Lung microvascular endothelial cell (primary cell): ENCODE results near the gene NEK10. TPM values are rescaled to one million over a fixed set of nuclear protein-coding genes. Genes with fewer than 3 reads are reported as not detected.
"Not testable (repeated sequence)": the region's sequence is repeated elsewhere in the genome, so short reads cannot be mapped to it uniquely, and the experiment has no call there.

ENCODE experiments used
- DNase-seq, 2 donors: peaks; one replicate each; pipeline versions ENCODE4 v3.0.0 to v3.0.0-alpha.2; 2010; ENCODE audit warnings: low read depth in 2 of 2
- total RNA-seq: library from RNA; depleted of rRNA; stranded (reverse); fragments of >200 nt; gene quantifications from 2 replicates; pipeline ENCODE4 v1.2.1, GENCODE V29; 2014

Gene NEK10
- total RNA-seq, 1 donor from 2014 or later: 1.4 TPM

GRCh38 chr3:27354161-27354560 lies 15.0 kb downstream of the NEK10 start:
- DNase-seq: peak in 1 of 2 donors; percentile 25

- DNase-seq: no peak
These were observed 16.0 kb downstream of the NEK10 start for GRCh38 chr3:27353221-27353620.

GRCh38 chr3:27352047-27352446 lies 17.1 kb downstream of the NEK10 start:
- DNase-seq: no peak

GRCh38 chr3:27349832-27350231 lies 19.4 kb downstream of the NEK10 start:
- no peak for DNase-seq

GRCh38 chr3:27345959-27346865 lies 23.0 kb downstream of the NEK10 start:
- DNase-seq: no peak

- no peak for DNase-seq
These were observed 23.7 kb downstream of the NEK10 start for GRCh38 chr3:27345493-27345892.

GRCh38 chr3:27345045-27345444 lies 24.1 kb downstream of the NEK10 start:
- no peak for DNase-seq

DNA sequence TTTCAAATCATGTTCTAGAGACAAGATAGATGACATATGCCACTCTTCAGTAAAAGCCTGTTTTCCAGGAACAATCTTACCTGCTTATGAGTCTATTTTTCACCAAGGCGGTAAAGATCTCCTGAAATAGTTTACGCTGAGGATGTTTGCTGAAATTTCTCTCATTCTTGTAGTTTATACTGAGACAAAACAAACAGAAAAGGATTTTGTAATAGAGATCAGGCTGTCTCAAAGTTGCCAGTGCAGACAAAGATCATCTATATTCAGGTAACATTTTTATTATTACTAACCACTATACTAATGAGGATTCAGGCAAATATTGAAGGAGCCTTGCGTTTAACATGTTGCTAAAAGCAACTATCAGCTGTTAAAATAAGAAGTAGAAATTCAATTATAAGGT lies 25.0 kb downstream of the NEK10 start:
- DNase-seq: no peak

DNA sequence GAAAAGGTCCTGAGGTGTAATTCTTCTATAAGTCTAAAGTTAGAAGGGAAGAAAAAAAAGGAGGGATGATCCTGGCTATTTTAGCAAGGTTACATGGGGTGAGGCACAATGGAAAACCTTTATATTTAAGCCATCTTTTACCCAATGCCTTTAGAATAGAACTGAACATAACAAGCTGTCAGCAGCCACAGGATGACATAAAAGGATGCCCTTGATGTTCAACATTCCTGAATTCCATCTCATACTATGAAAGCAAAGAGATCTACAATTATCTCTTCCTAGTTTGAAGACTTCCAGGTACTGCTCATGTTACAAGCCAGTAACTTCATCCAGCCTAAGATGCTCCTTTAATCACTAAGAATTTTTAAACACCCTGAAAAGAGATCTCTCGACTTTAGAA lies 26.9 kb downstream of the NEK10 start:
- no peak for DNase-seq

GRCh38 chr3:27340534-27340933 lies 28.6 kb downstream of the NEK10 start:
- DNase-seq: no peak

DNA sequence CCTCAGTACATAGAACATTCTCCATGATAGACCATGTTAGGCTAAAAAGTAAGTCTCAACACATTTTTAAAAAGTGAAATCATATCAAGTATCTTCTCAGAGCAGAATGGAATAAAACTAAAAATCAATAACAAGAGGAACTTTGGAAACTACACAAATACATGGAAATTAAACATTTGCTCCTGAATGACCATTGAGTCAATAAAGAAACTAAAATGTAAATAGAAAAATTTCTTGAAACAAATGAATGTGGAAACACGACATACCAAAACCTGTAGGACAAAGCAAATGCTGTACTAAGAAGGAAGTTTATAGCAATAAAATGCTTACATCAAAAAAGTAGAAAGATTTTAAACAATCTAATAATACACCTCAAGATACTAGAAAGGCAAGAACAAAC lies 33.6 kb downstream of the NEK10 start:
- no peak for DNase-seq

GRCh38 chr3:27333843-27334242 lies 35.3 kb downstream of the NEK10 start:
- DNase-seq: no peak

DNA sequence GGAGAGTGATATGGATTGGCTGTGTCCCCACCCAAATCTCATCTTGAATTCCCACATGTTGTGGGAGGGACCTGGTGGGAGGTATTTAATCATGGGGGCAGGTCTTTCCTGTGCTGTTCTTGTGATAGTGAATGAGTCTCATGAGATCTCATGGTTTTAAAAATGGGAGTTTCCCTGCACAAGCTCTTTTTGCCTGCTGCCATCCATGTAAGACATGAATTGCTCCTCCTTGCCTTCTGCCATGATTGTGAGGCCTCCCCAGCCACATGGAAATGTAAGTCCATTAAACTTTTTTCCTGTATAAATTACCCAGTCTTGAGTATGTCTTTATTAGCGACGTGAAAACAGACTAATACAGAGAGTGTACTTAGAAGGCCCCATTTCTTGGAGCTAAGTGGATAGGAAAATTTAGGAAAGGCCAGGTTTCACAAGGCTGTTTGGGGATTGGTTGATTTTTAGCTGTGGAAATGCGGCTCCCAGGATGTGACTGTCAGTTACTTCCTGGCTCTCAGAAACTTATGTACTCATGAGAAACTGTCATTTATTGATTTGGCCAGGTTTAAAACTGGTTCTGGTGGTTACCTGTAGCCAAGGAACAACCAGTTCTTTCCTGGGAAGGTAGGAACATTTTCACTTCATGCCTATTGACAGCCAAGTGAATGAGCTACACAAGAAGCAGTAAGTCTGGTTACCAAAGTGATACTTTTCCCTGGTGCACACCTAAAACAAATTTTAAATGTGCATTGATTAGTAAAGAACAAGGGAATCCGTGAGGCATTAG lies 40.0 kb downstream of the NEK10 start:
- DNase-seq: not testable (repeated sequence)

DNA sequence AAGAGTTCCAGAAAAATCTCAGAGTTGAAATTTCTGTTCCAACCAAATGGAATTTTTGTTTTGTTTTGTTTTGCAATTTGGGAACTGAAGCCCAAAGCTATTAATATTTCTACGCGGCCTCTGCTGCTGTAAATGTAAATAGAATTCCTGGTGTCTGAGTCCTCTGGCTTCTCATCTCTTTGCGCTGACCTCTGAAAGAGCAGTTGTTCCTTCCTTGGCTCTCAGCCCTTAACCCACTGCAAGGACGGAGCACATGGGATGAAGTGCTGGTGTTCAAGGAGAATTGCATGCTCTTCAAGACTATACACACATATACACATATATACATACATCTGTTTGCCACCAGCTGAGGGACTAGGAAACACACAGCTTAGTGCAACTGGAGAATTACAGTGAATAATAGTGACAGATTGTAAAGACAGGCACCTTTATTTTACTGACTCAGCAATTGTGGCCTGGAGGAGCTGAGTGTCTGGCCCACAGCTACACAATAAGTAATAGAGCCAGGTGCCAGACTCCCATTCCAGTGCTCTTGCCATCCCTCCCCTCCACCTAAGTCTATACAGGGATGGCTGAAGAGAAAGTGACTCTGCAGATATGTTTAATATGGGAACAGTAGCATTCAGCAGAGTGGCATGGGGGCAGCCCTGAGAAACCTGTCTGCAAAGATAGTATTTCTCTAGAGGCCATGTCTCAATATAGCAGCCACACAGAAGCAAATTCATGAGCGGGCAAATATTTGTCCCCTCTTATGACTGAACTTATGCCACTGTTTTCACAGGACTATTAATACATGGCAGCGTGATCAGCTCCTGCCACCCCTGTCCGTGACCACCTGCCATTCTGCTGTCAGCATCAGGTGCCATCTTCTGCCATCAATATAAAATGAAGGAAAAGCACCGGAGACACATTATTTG lies 42.3 kb downstream of the NEK10 start:
- peak in 1 of 2 donors; percentile 70 for DNase-seq

GRCh38 chr3:27326202-27326601 lies 43.0 kb downstream of the NEK10 start:
- peak in 1 of 2 donors; percentile 33 for DNase-seq

DNA sequence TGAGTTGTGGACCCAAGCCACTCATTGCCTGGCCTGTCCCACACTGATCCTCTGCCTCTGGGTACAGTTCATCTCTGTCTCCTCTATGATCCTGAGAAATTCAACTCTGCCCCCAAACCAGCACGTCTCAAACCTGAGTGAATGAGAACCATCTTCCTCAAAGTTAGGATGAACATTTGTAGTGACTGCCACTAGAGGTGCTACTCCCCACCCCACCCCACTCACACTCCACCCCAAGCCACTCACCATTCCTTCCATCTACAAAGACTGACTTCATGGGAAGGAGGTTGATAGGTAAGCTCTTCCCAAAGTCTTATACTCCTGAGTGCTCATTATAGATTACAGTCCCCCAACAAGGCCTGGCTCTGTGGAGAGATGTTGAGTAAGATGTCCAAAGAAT lies 43.8 kb downstream of the NEK10 start:
- DNase-seq: no peak

- no peak for DNase-seq
These were observed 44.5 kb downstream of the NEK10 start for GRCh38 chr3:27324686-27325085.

DNA sequence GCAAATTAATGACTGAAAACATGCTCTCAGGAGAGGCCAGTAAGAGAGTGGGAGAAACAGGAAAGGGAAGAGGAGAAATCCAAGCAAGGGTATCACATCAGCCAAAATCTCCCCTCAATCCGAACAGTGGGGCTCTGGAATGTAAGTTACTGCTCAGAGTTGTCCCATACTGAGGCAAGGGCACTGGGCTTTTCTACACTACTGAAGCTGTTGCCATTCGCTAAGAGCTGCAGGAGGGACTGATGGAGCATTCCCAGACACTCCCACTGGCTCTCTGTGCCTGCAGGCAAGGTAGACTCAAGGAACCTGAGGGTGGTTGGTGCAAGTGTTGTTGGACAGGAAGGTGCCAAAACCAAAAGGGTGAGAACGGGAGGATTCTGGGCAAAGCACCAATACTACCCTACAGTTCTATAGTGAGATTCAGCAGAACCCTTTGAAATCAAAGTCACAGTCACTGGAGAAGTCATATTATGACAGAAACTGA lies 46.1 kb downstream of the NEK10 start:
- DNase-seq: no peak

- no peak for DNase-seq
These were observed 46.5 kb downstream of the NEK10 start for GRCh38 chr3:27322634-27323033.

- no peak for DNase-seq
These were observed 49.2 kb downstream of the NEK10 start for GRCh38 chr3:27319847-27320526.

GRCh38 chr3:27319304-27319703 lies 49.9 kb downstream of the NEK10 start:
- DNase-seq: no peak
